ENCODE data around the gene PNPLA3. TPM values are rescaled to one million over a fixed set of nuclear protein-coding genes. Genes with fewer than 3 reads are reported as not detected.

PNPLA3 gene
- total RNA-seq, 1 donor from 2014 or later, result 6.1 TPM

- no peak overlapping the region for H3K27ac Mint-ChIP-seq
- H3K9me3 Mint-ChIP-seq, result no peaks in the 10 kb centered on the region
- no peaks in the 10 kb centered on the region for H3K36me3 Mint-ChIP-seq
- no peak overlapping the region for H3K4me3 Mint-ChIP-seq
- H3K4me1 Mint-ChIP-seq, result no peaks in the 10 kb centered on the region
- peak; percentile 45 to 64 for DNase-seq (ENCODE audit: low spot score in 2 of 2, unreplicated experiment in 2 of 2)
- H3K27me3 Mint-ChIP-seq (ENCODE audit: low read depth), result peaks cover 52% of the 10 kb centered on the region
- peak; percentile 73 for TF ChIP-seq CTCF (IDR thresholded peaks at IDR 0.05; ENCODE audit: unreplicated experiment)
These were observed 38.8 kb upstream of the PNPLA3 start for GRCh38 chr22:43884600-43885318.

GRCh38 chr22:43885319-43885671, 38.3 kb upstream of the PNPLA3 start:
- H3K36me3 Mint-ChIP-seq, result no peaks in the 10 kb centered on the region
- DNase-seq (ENCODE audit: low spot score in 2 of 2, unreplicated experiment in 2 of 2), result no peak
- no peaks in the 10 kb centered on the region for H3K9me3 Mint-ChIP-seq
- no peaks in the 10 kb centered on the region for H3K4me1 Mint-ChIP-seq
- peak; percentile 8 for TF ChIP-seq CTCF (IDR thresholded peaks at IDR 0.05; ENCODE audit: unreplicated experiment)
- H3K4me3 Mint-ChIP-seq, result no peak overlapping the region
- H3K27ac Mint-ChIP-seq, result no peak overlapping the region
- H3K27me3 Mint-ChIP-seq (ENCODE audit: low read depth), result peaks cover 58% of the 10 kb centered on the region

- no peak overlapping the region for H3K4me3 Mint-ChIP-seq
- H3K36me3 Mint-ChIP-seq, result no peaks in the 10 kb centered on the region
- no peaks in the 10 kb centered on the region for H3K4me1 Mint-ChIP-seq
- no peak for DNase-seq (ENCODE audit: low spot score in 2 of 2, unreplicated experiment in 2 of 2)
- H3K27me3 Mint-ChIP-seq (ENCODE audit: low read depth), result peaks cover 62% of the 10 kb centered on the region
- TF ChIP-seq CTCF (IDR thresholded peaks at IDR 0.05; ENCODE audit: unreplicated experiment), result no peak
- H3K9me3 Mint-ChIP-seq, result no peaks in the 10 kb centered on the region
- no peak overlapping the region for H3K27ac Mint-ChIP-seq
These were observed 37.8 kb upstream of the PNPLA3 start for GRCh38 chr22:43885786-43886185.

- no peak overlapping the region for H3K27ac Mint-ChIP-seq
- no peaks in the 10 kb centered on the region for H3K4me1 Mint-ChIP-seq
- no peaks in the 10 kb centered on the region for H3K9me3 Mint-ChIP-seq
- TF ChIP-seq CTCF (IDR thresholded peaks at IDR 0.05; ENCODE audit: unreplicated experiment), result no peak
- H3K27me3 Mint-ChIP-seq (ENCODE audit: low read depth), result peaks cover 67% of the 10 kb centered on the region
- H3K36me3 Mint-ChIP-seq, result no peaks in the 10 kb centered on the region
- no peak for DNase-seq (ENCODE audit: low spot score in 2 of 2, unreplicated experiment in 2 of 2)
- H3K4me3 Mint-ChIP-seq, result no peak overlapping the region
These were observed 37.4 kb upstream of the PNPLA3 start for GRCh38 chr22:43886231-43886630.

- Mint-ChIP-seq H3K4me3 (no peak overlapping the region), H3K9me3 (no peaks in the 10 kb centered on the region), H3K4me1 (no peaks in the 10 kb centered on the region), H3K36me3 (no peaks in the 10 kb centered on the region), H3K27me3 (ENCODE audit: low read depth) (peaks cover 77% of the 10 kb centered on the region), H3K27ac (no peak overlapping the region)
- no peak for TF ChIP-seq CTCF (IDR thresholded peaks at IDR 0.05; ENCODE audit: unreplicated experiment)
- DNase-seq (ENCODE audit: low spot score in 2 of 2, unreplicated experiment in 2 of 2), result no peak
These were observed 36.2 kb upstream of the PNPLA3 start for GRCh38 chr22:43887391-43887790.
